GM19328 (cell line): ENCODE measurements around the gene UBTF.

Source experiments
- ATAC-seq: cut with Tn5 transposase; IDR thresholded peaks from one replicate; pipeline ENCODE4 v1.9.1; 2021; ENCODE audit warnings: mild to moderate bottlenecking, moderate library complexity; ENCODE audit not compliant: unreplicated experiment

Gene UBTF

DNA sequence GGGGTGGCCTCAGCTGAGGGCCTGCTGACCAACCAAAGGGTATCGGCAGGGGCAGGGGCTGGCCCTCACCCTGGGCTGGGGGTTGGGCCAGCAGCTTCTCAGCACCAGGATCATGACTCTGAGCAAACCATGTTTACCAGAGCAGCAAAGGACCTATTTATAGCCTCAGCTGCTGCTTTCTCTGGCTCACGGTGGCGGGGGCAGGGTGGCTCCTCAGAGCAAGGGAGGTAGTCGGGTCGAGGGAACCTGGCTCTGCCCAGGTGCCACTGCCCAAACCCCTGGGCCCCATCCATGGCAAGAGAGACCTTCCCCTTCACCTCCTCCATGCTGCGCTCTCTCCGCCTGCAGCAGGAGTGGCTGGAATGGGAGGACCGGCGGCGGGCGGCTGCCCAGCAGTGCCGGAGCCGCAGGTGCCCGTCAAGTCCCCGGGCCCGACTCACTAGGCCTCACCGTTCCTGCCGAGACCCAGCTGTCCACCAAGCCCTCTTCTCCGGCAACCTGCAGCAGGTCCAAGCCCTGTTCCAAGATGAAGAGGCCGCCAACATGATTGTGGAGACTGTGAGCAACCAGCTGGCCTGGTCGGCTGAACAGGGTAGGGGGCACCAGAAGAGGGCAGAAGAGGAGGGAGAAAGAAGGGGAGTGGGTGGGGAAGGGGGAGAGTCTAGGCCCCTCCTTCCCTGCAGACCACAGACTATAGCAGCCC, 48.8 kb downstream of the UBTF start, which contains the start of gene ASB16:
ASB16 (plus strand) TSS at position 206 of the 703 bp plus-strand sequence; CDS start at position 292, 86 bp downstream.
- no peak for ATAC-seq

DNA sequence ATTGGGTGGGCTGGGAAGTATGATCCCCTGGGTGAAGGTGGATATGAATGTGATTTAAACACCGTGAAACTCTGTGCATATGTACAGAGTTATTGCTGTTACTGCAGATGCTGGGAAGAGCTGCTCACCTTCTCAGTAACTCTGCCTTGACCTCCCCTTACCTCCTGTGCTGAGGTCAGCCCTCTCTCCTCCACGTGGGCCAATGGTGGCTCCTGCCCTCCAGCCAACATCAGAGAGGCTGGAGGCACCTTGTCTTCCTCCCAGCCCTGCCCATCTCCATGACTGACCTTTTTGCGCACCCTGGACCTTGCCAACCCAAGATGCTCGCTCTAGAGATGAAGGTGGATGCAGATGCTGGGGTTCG, 49.4 kb downstream of the UBTF start:
- ATAC-seq, result no peak

DNA sequence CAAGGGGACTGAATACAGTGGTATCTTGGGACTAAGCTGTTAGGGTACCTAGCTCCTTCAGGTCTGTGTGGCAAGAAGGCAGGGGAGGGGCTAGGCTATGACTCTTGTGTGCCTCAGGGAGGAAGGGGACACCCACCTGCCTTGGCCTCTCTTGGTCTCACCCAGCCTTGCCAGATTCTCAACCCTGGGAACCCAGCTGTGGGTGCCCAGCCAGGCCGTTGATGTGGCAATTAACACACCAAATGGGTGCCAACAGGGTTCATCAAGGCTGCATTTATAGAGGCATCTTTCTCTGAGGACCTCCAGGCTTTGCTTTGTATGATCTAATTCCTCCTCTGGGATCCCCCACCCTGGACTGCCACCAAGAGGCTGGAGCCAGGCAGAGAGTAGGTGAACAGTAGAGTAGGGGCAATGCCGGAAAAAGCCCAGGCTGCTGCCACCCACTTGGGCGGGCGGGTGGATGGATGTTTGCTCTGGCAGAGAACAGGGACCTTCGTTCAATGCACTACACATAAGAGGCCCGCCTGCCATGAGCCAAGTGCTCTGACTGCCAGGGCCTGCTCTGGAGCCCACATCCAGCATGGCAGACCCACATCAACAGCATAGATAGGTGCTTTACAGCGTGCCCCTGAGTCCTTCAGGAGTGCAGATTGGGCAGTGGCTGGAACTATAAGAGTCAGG, 52.2 kb downstream of the UBTF start:
- ATAC-seq, result no peak

DNA sequence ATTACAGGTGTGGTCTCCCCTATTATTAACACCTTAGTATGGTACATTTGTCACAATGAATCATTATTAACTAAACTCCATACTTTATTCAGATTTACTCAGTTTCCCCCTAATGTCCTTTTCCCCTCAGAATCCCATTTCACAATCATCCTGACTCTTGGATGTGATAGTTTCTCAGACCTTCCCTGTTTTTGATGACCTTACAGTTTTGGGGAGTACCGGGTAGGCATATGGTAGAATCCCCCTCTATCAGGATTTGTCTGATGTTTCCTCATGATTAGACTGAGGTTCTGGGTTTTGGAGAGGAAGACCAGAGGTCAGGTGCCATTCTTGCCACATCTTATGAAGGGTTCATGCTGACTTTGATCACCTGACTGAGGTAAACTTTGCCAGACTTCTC, 55.0 kb downstream of the UBTF start:
- ATAC-seq, result no peak

DNA sequence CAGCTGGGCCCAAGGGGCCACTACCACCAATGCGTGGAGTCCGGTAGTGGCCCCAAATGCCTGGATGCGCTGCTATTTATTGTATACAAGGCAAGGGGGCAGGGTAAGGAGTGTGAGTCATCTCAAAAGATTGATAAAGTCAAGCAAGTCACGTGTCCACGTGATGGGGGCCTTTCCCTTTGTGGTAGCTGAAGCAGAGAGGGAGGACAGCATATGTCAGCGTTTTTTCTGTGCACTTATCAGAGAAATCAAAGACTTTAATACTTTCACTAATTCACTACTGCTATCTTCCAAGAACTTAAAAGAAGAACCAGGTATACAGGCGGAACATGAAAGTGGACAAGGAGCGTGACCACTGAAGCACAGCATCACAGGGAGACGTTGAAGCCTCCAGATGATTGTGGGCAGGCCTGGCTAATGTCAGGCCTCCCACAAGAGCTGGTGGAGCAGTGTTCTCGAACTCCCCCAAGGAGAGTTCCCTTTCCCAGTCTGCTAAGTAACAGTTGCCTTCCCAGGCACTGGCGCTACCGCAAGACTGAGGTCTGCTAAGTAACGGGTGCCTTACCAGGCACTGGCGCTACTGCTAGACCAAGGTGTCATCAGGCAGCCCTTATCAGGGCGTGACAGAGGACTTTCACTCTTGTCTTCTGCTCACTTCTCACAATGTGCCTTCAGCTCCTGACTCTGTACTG, 59.8 kb downstream of the UBTF start:
- ATAC-seq, result no peak

DNA sequence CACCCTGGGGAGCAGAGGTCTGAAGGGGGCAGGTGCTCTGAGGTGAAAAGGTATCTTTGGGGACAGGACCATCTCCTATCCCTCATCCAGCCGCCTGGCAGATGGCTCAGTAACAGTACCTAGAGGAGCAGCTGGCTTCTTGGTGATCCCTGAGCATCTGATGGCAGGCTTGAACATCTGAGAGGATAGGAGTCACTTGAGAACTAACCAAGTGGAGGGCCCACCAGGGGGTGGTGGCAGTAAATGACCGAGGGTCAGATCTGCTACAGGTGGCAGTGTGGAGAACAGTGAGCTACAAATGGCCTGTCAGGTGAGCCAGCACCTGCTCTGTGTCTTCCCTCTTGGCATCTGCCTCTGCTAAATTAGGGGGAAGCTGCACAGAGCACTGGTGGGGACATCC, 64.0 kb downstream of the UBTF start:
- no peak for ATAC-seq
